ENCODE data around the gene TBX18.

The TBX18 gene

GRCh38 chr6:84773133-84773430, 8.7 kb upstream of the TBX18 start:
- DNase-seq (ENCODE audit: low read depth, low spot score): peak; percentile 5

DNA sequence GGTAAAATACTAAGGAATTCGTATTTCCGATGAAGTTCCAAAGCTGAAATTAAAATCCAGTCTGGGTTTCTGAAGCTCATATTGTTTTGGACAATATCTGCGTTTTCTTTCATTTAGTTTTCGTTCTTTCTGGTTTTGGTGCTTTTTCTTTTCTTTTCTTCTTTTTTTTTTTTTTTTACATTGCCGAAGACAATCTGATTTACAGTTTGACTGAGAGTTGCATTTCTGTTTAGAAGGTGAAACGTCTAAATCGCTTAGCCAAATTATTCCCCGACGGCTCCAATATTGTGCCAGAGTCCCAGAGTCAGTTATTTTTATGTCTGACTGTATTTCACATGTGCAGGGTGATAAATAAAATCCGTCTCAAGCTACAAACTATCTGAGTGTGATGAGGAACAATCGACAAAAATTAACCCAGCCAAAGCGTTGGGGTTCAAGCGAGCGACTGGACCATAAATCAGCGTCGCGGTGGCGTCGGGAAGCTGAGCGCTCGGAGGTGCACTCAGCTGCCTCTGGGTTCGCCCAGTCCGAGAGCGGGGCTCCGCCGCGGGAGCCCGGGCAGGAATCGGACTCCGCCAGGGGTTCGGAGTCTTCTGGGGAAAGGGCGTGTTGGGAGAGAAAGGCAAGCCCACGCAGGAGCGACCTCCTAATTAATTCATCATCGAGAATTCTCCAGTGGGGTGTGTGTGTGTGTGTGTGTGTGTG, 8.2 kb upstream of the TBX18 start:
- DNase-seq (ENCODE audit: low read depth, low spot score): peak; percentile 10

GRCh38 chr6:84771756-84772356, 7.5 kb upstream of the TBX18 start:
- peak; percentile 22 for DNase-seq (ENCODE audit: low read depth, low spot score)

- DNase-seq (ENCODE audit: low read depth, low spot score): peak; percentile 3
These were observed 6.8 kb upstream of the TBX18 start for GRCh38 chr6:84771125-84771755.

DNA sequence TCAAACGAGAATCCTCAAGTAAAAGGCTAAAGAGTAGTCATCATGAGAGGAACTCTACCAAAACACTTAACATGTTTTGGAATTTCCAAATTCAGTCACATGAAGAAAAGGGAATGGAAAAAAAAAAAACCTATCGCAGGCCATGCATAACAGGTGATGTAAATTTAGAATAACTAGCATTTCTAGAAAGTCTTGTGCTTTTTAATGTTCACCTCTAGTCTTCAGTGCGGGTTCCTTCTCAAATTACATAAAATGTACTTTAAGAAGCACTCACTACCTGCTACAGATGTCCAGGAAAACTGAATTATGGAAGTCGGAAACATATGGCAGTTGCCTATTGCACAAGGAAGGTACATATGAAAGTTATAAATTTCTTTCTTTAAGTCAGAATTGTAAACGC, 6.1 kb upstream of the TBX18 start:
- no peak for DNase-seq (ENCODE audit: low read depth, low spot score)

- no peak for DNase-seq (ENCODE audit: low read depth, low spot score)
These were observed 4.9 kb upstream of the TBX18 start for GRCh38 chr6:84769306-84769705.

GRCh38 chr6:84768442-84769174, 4.2 kb upstream of the TBX18 start:
- peak; percentile 31 for DNase-seq (ENCODE audit: low read depth, low spot score)

DNA sequence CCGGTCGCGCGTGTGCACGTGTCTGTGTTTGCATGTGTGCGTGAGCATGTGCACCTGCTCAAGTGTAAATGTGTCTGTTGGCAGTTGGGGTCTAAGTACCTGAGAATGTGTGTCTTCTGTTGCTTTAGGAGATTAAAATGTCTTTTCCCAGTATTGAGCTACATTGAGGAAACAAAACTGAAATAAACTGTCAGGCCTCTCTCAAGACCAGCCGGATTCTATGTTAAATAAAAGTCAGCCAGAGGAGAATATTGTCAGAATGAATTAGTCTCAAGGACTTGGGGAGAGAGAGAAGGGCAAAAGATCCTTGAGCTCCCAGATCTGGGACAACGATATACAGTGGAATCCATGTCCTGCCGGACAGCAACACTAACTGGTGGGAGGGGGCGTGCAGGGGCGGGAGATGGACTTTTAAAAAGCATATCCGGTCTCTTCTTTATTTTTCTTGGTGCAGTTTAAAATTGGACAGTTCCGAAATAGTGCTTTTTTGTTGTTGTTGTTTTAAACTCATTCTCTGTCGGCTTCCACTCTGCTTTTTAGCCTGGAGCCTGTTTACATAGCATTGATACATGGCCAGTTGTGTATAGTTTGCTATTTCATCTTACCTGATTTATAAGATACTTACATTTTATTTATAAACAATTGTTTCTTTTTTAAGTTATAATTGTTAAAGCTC, 3.3 kb upstream of the TBX18 start:
- no peak for DNase-seq (ENCODE audit: low read depth, low spot score)

DNA sequence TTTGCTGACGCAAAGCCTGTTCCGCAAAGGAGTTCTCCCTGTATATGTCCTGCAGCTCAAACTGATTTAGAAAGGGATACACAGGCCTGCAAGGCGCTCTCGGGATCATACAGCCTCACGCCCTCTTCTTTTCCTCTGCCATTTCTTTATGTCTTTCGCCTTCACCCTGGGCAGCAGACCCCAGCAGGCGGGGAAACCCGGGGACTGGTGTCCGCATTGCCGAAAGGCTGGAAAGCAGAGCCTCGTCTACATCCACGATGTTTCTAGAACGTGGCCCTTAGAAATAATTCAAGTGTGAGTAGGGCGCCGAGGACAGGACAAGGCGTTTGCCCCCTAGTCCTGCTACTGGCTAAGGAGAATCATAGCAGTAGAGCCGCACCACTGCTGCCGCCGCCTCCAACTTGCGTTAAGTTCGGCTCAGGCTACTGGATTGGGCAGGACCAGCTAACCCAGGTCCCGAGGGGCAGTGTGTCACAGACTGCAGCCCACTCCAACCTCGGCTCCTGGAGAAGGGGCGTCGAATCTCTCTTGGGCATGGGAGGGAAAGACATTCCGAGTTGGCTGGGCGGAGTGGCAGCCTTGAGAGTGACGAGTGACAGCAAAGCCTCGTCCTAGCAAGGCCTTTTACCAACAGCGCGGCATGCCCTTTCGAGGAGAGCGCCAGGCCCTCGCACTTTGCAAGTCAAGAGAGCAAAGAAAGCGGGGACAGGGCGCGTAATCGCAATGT, 2.6 kb upstream of the TBX18 start:
- DNase-seq (ENCODE audit: low read depth, low spot score): no peak

DNA sequence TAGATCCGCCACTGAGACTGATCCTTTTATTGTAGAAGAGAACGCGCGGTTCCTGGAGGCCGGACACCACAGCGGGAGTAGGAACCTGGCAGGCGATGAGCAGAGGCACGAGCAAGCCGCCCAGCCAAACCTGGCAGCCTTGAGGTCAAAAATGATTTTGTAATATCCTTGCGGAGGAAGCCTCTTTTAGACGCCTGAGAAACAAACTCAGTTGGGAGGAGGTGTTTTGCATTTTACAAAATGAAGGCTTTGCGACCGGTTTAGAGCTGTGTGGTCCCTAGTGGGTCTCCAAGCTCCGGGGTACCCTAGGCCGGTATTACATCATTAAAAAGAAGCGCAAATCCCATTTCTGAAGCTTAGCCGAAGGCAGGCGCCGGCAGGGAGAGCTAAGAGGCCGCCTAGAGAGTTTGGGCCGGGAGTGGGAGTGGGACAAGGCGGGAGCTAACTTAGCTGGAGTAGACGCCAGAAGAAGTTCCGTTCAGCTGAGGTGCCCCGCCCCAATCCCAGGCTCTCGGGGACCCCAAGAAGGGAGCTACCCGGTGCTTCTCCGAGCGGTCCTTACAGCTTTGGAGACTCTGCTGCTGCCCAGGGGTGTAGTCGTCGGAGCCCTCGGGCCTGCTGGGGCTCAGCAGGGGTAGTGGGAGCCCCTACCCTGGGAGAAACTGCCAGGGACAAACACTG, 1.9 kb upstream of the TBX18 start:
- peak; percentile 5 for DNase-seq (ENCODE audit: low read depth, low spot score)

DNA sequence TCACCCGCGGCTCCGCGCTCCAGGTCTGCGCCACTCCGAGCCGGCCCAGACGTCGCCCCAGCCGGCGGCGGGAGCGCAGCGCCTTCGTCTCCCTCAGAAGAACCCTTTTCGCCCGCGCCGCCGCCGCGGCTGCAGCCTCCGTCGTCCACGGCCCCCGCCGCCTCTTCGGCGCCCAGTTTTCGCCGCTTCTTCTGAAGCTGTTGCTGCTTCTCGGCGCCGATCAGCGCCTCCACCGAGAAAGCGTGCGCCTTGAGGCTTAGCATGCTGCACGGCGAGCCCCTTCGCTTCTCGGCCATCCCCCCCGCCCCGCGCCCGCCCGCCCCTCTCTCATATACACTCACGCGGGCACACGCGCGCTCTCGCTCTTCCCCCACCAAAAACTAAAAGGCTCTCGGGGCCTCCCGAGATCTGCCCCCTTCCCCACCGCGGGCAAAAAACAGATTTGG, 489 bp downstream of the TBX18 start:
- DNase-seq (ENCODE audit: low read depth, low spot score): peak; percentile 70

GRCh38 chr6:84763003-84763885, 1.2 kb downstream of the TBX18 start:
- peak; percentile 52 for DNase-seq (ENCODE audit: low read depth, low spot score)

GRCh38 chr6:84762220-84763002, 2.0 kb downstream of the TBX18 start:
- peak; percentile 56 for DNase-seq (ENCODE audit: low read depth, low spot score)

- DNase-seq (ENCODE audit: low read depth, low spot score): no peak
These were observed 5.9 kb downstream of the TBX18 start for GRCh38 chr6:84758486-84758885.

- no peak for DNase-seq (ENCODE audit: low read depth, low spot score)
These were observed 7.5 kb downstream of the TBX18 start for GRCh38 chr6:84756877-84757276.

GRCh38 chr6:84756466-84756865, 7.9 kb downstream of the TBX18 start:
- no peak for DNase-seq (ENCODE audit: low read depth, low spot score)

DNA sequence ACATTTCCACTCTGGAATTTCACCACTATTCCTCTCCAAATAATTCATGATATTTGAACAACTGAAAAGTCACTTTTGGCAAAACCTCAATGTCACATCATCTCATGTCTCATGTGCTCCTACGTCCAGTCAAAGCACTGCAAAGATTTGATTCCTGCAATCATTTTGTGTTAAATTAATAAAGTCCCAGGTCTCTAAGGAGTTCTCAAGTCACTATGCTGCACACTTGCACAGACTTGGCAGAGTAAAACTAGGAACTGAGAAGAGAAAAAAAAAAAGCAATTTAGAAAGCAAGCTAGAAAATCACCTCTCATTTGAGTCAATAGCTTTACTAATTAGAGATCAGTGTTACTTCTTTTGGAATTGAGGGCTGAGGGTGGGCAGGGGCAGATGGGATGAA, 11.2 kb downstream of the TBX18 start:
- no peak for DNase-seq (ENCODE audit: low read depth, low spot score)

GRCh38 chr6:84752118-84752850, 12.1 kb downstream of the TBX18 start:
- no peak for DNase-seq (ENCODE audit: low read depth, low spot score)

All from astrocyte of the hippocampus (primary cell).